GM19035 (cell line): ENCODE data around the gene PPM1J.

ENCODE experiments used
- ATAC-seq: cut with Tn5 transposase; IDR thresholded peaks from one replicate; pipeline ENCODE4 v1.9.1; 2021; ENCODE audit not compliant: unreplicated experiment

Gene PPM1J

DNA sequence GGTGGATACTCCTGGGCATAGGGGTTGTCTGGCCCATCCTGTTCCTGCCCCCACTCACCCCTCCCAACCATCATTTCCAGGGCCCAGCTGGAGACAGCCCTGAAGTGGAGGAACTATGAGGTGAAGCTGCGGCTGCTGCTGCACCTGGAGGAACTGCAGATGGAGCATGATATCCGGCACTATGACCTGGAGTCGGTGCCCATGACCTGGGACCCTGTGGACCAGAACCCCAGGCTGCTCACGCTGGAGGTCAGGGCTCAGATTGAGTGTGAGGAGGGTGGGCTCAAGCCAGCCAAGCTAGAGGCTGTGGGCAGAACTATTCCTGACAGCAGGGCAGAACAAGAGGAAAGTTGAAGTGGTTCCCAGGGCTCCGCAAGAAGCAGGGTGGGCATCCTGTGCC is 22.5 kb downstream of the PPM1J start:
- no peak for ATAC-seq

DNA sequence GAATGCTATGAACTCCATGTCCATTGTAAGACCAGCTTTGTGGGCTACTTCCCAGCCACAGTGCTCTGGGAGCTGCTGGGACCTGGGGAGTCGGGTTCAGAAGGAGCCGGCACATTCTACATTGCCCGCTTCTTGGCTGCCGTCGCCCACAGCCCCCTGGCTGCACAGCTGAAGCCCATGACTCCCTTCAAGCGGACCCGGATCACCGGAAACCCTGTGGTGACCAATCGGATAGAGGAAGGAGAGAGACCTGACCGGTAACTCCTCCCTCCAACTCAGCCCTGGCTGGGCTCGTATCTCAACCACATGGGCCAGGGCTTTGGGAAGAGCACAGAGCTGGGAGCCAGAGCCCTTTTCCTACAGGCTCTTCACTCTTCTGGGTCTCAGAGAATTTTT is 25.3 kb downstream of the PPM1J start:
- no peak for ATAC-seq

DNA sequence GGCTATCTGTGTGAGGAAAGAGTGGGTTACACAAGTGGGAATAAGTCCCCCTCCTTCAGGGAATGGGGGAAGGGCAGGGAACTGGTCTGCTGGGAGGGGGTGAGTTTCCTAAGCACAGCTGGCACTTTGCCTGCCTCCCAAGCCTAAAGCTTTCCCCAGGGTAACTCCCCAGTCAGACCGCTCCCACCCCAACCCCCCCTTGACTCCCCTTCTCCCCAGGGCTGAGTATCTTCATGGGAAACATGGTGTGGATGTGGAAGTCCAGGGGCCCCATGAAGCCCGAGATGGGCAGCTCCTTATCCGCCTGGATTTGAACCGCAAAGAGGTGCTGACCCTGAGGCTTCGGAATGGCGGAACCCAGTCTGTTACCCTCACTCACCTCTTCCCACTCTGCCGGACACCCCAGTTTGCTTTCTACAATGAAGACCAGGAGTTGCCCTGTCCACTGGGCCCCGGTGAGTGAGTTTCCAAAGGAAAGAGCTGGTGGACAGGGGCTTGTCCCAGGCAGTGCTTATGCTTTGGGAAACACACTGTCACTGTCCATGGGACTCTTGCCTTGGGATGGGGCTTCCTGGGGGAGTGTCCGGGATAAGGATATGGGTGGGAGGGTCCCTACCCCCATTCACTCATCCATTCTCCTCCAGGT is 25.8 kb downstream of the PPM1J start:
- no peak for ATAC-seq

DNA sequence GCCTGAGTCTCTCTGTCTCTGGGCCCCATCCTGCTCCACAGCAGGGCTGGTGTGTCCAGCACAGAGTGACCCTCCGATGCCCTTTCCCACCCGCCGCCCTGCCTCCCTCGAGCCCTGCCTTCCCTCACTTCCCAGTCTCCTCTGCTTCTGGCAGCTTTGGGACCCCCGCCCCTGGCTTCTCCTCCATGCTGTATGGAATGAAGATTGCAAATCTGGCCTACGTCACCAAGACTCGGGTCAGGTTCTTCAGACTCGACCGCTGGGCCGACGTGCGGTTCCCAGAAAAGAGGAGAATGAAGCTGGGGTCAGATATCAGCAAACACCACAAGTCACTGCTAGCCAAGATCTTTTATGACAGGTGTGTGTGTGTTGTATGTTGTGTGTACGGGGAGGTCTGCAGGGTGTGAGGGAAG is 26.3 kb downstream of the PPM1J start:
- no peak for ATAC-seq

DNA sequence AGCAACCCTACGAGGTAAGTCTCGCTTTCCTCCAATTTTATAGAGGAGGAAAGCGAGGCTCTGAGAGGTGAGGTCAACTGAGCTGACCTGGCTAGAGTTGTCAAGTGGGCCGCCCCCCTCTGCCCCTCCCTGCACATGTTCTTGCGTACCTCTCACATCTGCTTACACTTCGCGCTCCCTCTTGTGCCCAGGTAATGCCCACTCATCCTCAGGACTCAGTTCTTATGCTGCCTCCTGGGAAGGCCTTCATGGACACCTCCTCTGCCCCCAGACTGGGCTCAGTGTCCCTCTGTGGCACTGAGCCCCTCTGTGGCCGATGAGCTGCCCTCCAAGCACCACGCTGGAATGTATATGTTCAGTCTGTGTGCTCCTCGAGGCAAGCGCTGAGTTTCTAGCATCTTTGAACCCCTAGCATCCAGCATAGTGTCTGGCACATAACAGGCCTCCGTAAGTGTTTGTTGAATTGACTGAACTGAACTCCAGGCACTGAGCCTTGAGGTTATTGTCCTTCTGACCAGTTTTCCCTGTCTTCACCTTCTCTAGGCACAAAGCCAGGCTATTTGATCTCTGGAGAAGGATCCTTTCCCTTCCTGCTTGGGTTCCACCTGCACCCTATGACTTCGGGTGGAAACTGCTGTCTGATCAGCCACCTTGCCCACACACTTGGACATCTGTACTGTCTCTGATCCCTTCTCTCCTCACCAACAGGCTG is 27.2 kb downstream of the PPM1J start:
- no peak for ATAC-seq

DNA sequence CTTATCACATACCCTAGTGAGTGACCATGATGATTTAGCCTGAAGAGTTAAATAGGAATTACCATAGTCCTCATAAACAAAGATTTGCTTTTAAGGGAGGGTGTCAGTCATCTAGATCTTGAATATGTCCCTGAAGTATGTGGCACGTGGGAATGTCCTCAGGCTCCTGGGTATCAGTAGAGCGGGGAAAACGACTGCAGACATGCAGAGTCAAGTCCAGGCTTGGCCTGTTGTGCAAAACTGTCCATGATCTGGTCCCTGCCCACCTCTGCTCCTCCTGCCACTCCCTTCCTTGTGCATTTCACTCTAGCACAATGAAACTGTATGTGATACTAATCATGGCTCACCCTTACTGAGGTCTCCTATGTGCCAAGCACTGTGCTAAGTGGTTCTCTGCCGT is 27.8 kb downstream of the PPM1J start:
- no peak for ATAC-seq

DNA sequence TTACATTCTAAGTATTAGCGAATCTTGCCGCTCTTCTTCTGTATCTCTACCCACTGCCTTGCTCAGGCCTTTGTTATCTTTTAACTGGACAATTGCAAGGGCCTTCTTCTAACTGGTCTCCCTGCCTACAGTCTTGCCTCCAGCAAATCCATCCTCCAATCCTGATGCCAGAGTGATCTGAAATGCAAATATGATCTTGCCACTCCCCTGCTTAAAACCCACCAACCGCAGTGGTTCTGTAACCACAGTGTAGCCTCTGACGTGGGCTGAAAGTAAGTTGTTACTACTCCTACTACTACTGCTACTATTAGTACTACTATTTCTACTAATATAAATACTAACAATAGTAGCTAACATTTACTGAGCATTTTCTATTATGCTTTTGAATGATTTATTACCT is 28.3 kb downstream of the PPM1J start:
- ATAC-seq = no peak

DNA sequence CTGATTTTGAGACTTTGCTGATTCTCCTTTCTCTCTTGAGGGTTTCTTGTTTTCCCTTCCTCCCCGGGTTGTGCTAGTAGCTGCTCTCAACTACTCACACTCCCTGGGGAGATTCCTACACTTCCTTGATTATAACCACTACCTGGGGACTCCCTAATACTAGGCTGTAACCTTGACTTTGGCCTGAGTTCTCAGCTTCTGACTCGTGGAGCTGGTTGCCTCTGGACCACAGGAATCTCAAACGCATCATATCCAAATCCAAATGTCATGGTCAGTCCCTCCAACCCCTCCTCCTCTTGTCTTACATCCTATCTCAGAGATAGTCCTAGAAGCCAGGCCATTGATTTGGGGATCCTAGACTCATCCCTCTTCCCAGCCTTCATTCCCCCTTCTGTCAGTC is 28.7 kb downstream of the PPM1J start:
- no peak for ATAC-seq

DNA sequence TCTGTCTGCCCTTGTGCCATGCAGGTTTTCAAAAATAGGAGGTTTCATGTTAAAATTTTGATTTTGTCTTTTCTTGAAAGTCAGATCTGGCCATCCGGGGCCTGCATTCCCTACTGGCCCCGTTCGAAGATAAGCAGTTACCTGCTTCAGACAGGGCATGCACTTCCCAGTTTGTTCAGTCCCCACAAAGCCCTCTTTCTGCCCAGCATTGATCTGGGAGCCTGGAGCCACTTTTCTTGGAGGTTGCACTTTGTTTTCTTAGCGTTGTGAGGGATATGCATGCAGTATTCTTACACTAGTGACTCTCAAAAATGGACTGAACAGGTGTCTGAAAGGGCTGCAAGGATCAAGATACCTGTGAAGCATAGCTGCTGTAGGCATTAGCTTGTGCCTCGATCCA is 29.2 kb downstream of the PPM1J start:
- no peak for ATAC-seq

DNA sequence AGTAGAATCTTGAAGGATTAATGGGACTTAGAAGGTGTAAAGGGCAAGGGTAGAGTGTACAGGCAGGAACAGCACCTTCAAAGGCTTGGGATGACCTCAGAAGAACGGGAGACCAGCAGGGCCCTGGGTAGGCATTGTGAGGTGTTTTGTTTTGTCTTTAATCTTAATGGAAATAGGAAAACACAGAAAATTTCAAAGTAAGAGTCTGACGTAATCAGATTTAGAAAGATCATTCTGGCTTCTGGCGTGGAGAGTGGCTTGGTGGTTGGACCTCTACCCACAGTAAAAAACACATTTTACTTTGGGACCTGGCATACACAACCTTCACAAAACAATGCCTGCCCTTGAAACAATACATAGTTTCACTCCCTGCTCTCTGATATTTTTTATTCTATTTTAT is 36.5 kb downstream of the PPM1J start:
- no peak for ATAC-seq

DNA sequence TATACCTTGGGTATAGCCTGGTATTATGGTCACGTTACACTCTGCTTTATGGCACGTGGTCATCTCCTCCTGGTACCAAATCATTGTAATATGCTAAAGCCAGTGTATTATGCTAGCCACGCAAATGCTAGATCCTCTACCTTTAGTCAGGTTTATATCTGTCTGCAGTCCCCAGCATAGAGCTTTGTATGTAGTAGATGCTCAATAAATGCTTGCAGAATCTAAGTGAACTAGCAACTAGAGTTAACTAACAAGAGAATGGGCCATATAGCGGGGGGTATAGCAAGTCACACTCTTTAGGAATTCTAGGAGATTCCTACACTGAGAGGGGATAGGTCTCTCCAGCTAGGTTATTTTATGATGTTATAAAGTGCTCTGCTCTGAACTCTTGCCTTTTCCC is 37.6 kb downstream of the PPM1J start:
- ATAC-seq = no peak

DNA sequence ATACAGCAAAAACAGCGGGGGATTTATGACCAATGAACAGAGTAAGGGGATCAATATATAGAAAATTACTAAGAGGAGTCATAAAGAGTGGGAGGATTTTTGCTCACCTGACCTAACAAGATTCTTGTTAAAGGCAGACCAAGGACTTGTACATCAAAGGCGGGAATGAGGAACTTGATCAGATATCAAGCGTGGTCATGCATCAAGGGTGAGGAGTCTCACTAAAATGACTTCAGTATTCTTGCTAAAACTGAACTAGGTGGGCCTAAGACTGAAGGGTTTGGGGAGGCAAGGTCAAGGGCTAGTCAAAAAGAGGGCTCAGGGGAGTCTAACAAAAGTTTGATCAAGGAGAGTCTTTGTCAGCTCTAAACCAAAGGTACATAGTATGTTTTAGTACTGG is 38.6 kb downstream of the PPM1J start:
- ATAC-seq = no peak

DNA sequence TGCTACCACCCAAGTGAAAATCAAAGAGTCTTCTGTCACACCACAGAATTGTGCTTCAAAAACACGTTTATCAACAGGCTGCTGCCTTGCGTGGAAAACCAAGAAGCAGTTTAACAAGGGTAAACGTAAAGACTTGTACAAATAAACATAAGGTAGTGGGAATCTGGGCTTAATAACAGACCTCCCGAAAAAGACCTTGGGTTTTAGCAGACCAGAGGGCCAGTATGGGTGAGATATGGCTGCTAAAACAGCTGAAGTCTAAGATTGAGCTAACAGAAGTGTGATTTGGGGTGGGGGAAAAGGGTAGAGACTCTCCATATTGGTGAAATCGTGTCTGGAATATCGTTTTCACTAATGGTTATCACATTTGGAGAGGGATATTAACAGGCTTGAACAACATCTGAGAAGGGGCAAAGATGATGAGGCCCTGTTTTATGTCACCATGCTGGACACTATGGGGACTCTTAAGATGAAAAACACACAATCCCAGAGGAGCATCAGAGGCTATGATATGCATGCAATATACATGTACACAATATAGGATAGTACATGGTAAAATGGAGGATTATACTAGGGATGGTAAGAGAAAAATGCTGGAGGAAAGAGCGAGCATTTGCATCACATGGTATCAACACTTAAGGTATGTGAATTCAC is 39.3 kb downstream of the PPM1J start:
- ATAC-seq = no peak

DNA sequence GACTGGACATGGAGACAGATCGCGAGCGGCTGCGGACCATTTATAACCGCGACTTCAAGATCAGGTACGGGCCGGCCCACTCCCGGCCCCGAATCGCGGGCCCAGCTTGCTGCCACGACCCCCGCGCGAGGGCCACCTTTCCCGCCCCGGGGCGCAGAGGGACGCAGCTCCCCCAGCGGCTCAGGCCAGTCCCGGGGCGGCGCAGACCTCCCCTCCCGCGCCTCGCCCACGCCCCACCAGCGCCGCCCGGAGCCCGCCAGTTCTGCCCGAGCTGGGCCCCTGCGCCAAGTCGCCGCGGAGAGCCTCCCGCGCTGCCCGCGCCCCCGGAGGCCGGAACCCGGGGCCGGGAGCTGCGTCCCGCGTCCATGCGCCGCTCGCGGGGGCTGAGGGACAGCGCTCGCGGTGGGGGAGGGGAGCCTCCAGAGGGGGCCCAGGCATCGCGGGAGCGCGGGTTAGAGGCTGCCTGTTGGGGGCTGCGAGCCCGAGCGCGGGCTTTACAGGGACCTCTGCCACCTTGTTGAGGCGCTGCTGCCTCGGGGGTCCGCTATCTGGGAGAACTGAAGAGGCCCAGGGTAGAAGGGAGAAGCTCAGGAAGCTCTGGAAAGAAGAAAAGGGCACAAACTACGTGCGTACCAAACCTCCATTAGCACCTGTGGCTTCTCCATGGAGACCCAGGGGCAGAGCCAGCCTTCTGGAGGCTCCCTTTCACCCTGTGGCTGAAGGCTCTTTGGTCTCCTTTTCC is 40.0 kb downstream of the PPM1J start:
- peak; percentile 54 for ATAC-seq

DNA sequence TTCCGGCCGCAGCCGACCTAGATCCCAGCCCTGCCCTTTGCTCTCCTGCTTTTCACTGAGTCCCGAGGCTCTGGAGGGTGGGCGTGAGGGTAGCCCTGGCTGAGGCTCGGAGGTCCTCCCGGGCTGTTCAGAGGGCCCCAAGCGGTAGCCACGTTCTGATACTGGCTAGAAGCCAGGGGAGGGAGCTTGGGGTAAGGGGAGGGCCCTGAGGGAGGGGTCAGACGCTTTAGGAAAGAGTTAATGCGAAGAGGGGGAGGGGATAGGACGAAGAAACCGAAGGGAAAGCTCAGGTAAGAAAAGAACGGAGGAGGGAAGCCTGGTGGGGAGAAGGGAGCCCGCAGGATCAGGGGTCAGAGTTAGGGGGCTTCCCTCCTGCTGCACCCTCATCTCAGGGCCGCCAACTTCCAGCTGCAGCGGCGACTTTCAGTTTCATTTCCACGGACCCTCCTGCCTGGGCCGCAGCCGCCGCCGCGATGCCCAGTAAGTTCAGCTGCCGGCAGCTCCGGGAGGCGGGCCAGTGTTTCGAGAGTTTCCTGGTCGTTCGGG is 40.6 kb downstream of the PPM1J start, which contains the start of gene MOV10:
MOV10 (plus strand) TSS at position 220 of the 546 bp plus-strand sequence; CDS start at position 474, 254 bp downstream.
- ATAC-seq = peak; percentile 50

DNA sequence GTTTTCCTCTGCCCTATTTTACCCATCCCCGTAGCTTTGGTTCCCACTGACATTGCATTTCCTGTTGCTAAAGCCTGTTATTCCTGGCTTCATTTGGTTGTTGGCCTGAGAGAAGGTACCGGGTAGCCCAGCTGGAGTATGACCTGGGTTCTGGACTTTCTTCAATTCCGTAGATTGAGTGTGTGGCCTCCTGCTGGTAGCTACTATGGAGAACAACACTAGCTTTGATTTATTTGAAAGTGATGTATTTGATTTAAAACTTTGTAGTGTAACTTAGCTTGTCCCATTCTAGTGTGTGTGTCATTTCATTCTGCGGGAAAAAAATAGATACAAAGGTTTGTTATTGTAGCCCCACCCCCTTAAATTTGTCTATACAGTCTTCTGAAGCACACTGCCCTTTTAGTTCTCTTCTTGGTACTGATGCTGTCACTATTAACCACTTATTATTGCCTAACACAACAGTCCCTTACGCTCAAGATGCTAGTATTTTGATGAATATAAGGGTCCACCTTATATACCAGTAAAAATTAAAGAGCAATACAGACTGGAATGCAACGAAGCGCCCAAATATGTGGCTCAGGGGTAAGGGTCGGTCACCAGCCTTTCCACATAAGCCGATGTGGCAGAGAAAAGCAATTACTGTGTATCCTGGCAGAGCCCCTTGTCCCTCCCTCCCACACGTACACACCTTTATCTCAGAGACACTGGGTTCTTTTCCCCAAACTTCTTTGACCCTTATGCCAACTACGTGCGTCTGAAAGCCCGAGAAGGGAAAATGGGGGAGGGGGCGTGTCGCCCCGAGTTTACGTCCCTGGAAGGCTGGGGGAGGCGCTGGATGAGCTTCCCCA is 41.3 kb downstream of the PPM1J start:
- ATAC-seq = peak; percentile 3

DNA sequence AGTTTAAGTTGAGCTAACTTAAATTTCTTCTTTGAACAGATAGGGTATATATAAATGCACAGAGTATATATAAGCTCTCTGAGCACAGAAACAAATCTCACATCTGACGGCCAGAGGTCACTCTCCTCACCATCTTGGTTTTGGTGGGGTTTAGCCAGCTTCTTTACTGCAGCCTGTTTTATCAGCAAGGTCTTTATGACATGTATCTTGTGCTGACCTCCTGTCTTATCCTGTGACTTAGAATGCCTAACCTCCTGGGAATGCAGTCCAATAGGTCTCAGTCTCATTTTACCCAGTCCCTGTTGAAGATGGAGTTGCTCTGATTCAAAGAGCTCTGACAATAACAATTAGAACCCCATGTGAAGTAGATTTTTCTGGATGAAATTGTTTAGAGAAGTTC is 42.3 kb downstream of the PPM1J start:
- ATAC-seq = no peak

DNA sequence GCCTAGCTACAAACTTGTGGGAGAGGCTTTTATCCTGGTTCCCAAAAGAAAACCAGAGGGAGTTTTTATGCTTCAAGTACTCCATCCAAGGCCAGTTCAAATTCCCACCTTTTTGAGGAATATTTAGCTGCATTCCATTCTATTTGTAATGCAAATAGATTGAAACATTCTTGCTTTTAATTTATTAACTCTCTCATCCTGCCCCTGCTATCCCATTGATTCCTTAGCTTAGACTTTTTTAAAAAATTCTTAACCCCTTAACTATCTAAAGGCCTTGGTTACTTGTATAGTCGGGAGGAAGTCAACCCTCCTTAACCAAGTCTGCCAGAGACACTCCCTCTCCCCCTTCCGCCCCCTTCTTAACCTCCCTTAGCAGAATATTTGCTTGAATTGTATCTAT is 43.1 kb downstream of the PPM1J start:
- ATAC-seq = no peak

DNA sequence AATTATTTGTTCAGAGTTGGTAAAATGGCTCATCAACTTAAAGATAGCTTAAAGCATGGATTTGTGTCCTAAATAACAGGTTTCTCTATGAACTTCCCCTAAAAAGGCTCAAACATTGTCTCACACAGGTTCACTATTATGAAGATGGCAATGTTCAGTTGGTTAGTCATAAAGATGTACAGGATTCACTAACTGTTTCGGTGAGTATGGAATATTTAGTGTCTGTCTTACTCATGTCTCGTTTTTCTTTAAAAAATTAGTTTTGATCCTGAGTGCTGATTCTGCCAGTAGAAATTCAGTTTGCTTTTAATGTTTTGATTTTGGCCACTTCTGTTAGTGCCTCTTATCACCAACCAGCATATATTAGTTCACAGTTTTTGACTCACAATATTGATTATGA is 48.2 kb downstream of the PPM1J start:
- ATAC-seq = no peak

DNA sequence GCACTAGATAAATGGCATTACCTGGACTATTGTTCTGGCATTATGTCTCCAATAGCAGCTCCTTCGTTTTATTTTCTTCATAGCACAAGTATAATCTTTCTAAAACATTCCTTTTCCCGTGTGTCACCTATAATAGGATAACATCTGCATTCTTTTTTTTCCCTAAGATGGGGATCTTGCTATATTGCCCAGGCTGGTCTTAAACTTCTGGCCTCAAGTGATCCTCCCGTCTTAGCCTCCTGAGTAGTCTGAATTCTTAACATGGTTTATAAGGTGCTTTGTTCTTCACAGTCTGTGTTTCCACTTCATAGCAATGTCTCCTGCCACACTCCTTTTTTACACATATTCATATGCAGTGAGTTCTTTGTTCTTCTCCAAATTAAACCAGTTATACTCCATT is 49.3 kb downstream of the PPM1J start:
- ATAC-seq = no peak
